ENCODE data around the gene OVOL1.

OVOL1 gene

DNA sequence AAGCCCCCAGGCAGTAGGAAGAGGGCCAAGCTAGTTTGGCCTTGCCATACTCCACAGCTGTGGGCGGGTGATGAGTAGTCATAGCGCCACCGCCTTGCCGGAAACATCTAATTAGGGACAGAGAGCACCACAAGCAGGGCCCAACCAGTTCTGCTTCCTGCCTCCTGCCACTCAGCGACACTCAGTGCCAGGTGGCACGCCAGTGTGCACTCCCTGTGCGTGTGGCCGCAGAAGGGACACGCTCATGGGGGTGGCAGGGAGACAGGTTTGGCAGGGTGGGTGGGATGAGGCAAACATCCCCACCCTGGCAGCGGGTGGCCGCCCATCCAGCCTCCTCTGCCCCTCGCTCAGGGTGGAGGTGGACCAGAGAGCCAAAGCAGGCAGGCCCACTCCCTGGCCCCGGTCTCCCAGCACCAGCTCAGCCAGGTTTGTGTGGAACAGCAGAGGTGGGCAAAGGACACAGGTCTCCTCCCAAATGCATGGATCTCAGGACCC is 4.9 kb downstream of the OVOL1 start:
- no peak for DNase-seq (ENCODE audit: low read depth, low spot score)

- DNase-seq (ENCODE audit: low read depth, low spot score): no peak
Observed at GRCh38 chr11:65792456-65792855, 5.6 kb downstream of the OVOL1 start.

- no peak for DNase-seq (ENCODE audit: low read depth, low spot score)
Observed at GRCh38 chr11:65793144-65793581, 6.3 kb downstream of the OVOL1 start.

DNA sequence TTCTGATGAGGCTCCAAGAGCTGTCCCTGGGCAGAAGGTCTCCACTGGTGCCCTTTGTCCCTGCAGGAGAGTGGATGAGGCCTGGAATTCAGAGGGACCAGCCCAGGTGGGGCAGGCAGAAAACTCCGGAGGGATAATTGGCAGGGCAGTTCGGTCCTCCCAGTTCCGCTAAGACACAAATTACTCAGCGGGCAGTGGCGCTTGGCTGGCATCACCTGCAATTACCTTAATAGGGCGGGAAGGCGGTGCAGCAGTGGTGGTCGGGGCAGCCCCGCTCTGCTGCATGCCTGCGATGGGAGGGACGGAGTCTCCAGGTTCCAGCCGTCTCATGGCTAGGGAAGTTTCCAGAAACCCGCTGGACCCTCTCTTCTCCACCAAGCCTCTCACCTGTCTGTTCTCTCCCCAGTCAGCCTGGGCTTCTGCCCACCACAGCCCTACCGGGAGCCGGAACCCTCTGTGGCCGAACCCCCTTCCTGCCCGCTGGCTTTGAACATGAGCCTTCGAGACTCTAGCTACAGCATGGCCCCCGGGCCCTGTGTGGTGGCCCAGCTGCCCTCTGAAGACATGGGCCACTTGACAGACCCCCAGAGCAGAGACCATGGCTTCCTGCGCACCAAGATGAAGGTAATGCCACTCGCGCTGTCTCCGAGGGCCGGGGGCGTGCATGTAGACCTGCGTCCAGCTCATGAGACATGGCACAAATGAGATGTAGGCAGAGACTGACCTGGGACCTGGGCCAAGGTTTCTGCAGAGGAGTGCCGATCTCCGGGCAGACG is 7.0 kb downstream of the OVOL1 start:
- DNase-seq (ENCODE audit: low read depth, low spot score): no peak

DNA sequence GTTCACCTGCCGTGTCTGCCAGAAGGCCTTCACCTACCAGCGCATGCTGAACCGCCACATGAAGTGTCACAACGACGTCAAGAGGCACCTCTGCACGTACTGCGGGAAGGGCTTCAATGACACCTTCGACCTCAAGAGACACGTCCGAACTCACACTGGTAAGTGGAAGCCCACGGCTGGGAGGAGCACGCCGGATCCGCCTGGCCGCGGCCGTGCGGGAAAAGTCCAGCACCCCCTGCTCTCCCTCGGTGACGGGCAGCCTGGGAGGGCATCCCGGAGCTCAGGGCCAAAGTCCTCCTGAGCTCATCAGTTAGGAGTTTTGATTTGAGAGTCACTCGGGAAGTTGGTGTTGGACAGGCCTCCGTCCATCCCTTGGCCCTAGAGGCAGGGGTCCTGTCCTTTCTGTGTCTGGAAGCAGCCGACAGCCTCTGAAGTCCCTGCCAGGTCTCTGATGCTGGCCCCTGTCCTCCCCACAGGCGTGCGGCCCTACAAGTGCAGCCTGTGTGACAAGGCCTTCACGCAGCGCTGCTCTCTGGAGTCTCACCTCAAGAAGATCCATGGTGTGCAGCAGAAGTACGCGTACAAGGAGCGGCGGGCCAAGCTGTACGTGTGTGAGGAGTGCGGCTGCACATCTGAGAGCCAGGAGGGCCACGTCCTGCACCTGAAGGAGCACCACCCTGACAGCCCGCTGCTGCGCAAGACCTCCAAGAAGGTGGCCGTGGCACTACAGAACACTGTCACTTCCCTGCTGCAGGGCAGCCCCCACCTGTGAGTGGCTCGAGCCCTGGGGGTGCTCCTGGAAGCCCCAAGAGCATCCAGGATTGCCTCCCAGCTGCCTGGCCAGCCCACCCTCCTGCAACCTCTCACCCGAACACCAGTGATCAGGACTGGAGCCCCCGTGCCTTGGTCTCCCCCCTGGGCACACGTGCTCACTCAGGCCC is 8.0 kb downstream of the OVOL1 start:
- no peak for DNase-seq (ENCODE audit: low read depth, low spot score)

DNA sequence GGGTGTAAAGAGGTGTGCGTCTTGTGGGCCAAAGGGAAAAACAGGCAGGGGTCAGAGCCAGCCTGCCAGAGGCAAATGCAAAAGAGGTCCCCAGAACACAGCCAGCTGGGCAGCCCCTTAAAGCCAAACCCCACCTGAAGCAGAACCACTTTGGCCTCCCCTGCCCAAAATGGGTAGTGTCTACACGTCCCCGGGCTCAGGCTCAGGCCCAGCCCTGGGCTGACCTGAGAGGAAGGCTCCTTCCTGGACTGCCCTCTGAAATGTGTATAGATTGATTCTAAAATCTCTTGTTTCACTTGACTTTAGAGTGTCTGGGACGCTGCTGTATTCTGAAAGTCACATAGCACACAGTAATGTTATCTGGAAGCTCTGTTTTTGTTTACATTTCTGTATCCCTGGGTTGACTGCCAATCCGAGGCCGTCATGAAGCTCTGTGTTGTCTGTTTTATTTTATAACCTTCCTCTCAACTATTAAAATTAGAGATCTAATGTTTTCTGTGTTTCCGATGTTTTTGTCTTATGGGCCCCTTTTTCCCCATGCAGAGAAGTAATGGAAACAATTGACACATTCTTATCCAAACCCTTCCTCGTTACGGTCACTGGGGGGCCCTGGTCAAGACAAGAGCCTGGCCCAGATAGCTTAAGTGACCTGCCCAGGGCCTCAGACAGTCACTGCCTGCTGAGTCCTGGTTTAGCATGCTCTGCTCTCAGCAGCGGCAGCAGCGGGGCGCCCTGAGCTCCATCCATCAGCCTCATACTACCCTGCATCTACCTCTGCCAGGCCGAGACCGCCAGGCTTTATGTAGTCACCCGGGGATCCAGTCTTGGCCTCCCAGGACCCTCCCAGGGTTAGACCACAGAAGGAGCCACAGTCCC is 10.1 kb downstream of the OVOL1 start:
- no peak for DNase-seq (ENCODE audit: low read depth, low spot score)

DNA sequence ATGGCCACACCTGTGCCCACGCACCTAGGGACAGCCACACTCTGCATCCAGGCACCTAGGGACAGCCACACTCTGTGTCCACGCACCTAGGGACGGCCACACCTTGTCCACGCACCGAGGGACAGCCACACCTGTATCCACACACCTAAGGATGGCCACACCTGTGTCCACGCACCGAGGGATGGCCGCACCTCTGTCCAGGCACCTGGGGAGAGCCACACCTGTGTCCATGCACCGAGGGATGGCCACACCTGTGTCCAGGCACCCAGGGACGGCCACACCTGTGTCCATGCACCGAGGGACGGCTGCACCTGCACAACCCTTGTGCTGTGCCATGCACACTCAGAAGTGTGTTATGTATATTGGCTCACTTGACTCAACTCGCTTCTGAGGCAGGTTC is 10.8 kb downstream of the OVOL1 start:
- DNase-seq (ENCODE audit: low read depth, low spot score): no peak

- no peak for DNase-seq (ENCODE audit: low read depth, low spot score)
Observed at GRCh38 chr11:65798882-65799281, 12.0 kb downstream of the OVOL1 start.

- peak; percentile 39 for DNase-seq (ENCODE audit: low read depth, low spot score)
Observed at GRCh38 chr11:65801153-65801987, 14.5 kb downstream of the OVOL1 start.

- DNase-seq (ENCODE audit: low read depth, low spot score): no peak
Observed at GRCh38 chr11:65802841-65803240, 16.0 kb downstream of the OVOL1 start.

- DNase-seq (ENCODE audit: low read depth, low spot score): peak; percentile 36
Observed at GRCh38 chr11:65803797-65804492, 17.1 kb downstream of the OVOL1 start.

- DNase-seq (ENCODE audit: low read depth, low spot score): no peak
Observed at GRCh38 chr11:65806979-65807378, 20.1 kb downstream of the OVOL1 start.

GRCh38 chr11:65808744-65809341 is 22.0 kb downstream of the OVOL1 start:
- no peak for DNase-seq (ENCODE audit: low read depth, low spot score)

- DNase-seq (ENCODE audit: low read depth, low spot score): no peak
Observed at GRCh38 chr11:65809496-65809895, 22.6 kb downstream of the OVOL1 start.

DNA sequence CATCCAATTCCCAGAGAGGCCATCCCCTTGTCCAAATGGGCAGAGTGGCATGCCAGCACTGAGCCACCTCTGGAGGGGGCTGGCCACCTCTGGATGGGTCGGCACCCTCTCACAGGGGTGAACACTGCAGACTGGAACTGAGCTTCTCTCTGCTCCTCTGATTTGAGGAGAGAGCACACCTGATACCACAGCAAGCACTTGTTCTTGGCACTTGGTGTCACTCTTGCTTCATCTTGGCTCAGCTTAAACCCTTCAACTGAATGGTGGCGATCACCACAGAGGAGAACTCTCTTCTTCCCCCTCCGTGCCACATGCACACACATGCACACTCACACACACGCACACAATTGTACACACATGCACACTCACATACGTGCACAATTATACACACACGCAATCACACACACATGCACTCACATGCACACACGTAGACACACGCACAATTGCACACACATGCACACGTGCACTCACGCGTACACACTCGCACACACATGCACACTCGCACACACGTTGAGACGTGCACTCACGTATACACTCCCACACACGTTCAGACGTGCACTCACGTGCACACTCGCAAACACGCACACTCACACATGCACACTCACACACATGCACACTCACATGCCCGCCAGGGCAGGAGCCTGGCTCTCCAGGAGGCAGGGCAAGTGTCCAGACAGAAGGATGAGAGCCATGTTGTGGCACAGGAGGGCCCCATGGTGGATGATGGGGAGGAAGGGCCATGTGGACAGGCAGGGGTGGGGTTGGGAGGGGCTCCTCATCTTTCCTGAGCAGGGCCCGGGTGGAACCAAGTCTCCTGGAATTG is 23.4 kb downstream of the OVOL1 start:
- no peak for DNase-seq (ENCODE audit: low read depth, low spot score)

GRCh38 chr11:65811764-65812475 is 25.1 kb downstream of the OVOL1 start:
- no peak for DNase-seq (ENCODE audit: low read depth, low spot score)

DNA sequence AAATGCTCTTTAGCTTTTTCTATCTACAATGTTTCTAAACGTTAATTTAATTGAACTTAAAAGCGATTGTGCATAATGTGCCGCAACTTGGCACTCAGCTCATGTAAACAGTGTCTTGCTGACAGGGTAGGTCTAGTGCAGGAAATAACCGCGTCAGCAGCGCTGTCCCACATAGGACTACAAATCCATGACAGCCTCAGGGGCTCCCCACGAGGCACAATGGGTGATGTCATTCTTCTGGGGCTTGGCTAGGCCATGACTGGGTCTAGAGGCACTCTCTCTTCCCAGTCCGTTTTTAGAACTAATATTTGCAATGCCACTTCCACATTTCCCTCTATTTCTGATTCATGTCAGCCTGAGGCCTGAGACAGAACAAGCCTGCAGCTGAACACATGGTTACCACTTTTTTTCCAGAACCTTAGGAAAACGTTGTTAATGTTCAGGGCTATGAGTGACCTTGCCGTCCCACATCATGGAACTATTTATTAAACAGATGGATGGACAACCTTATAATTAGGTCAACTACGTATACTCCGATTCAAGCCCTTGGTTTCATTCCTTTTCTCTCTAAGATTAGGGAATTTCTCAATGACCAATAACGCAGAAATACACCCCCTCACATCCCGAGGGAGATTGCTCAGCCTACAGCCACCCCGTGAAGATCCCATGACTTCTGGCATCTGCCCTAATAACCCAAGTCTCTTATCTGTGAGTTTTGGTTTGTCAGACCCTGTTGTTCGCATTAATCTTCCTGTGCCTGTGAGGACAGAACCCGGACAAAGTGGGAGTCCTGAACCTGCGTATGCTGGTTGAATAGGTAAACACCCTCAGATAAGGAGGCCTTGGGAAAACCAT is 27.5 kb downstream of the OVOL1 start:
- no peak for DNase-seq (ENCODE audit: low read depth, low spot score)
